ENCODE data around the gene BTBD17. TPM values are rescaled to one million over a fixed set of nuclear protein-coding genes. Genes with fewer than 3 reads are reported as not detected.
"Not testable (repeated sequence)": the region's sequence is repeated elsewhere in the genome, so short reads cannot be mapped to it uniquely, and the experiment has no call there.

BTBD17 gene
- total RNA-seq, 1 donor from 2014 or later, result not detected

GRCh38 chr17:74407384-74407783, 45.7 kb upstream of the BTBD17 start:
- ChIA-PET POLR2A (no interaction called here), CTCF (no interaction called here)
- intact Hi-C loops (cut with micrococcal nuclease), result no loop called here
- H3K9me3 Mint-ChIP-seq, result no peaks in the 10 kb centered on the region
- H3K27me3 Mint-ChIP-seq, result peaks cover 10% of the 10 kb centered on the region
- TF ChIP-seq CTCF (IDR thresholded peaks at IDR 0.05), result no peak
- no peak overlapping the region for H3K27ac Mint-ChIP-seq
- no peak overlapping the region for H3K4me3 Mint-ChIP-seq
- ATAC-seq (ENCODE audit: low read depth) (no peak), DNase-seq (no peak)
- no peaks in the 10 kb centered on the region for H3K4me1 Mint-ChIP-seq
- no peaks in the 10 kb centered on the region for H3K36me3 Mint-ChIP-seq (ENCODE audit: low read depth)

DNA sequence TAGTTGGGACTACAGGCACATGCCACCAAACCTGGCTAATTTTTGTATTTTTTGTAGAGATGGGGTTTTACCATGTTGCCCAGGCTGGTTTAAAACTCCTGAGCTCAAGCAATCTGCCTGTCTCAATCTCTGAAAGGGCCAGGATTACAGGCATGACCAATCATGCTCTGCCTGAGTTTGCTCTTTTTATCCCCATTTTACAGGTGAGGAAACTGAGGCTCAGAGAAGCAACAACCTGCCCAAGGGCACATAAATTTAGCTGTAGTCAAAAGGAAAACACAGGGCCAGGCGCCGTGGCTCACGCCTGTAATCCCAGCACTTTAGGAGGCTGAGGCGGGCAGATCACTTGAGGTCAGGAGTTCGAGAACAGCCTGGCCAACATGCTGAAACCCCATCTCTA, 43.6 kb upstream of the BTBD17 start:
- DNase-seq; H3K36me3 Mint-ChIP-seq (ENCODE audit: low read depth); POLR2A ChIA-PET; H3K4me1 Mint-ChIP-seq; H3K4me3 Mint-ChIP-seq; H3K9me3 Mint-ChIP-seq; H3K27me3 Mint-ChIP-seq; H3K27ac Mint-ChIP-seq; ATAC-seq (ENCODE audit: low read depth); CTCF ChIA-PET; intact Hi-C loops (cut with micrococcal nuclease): not testable (repeated sequence)

GRCh38 chr17:74404789-74405188, 43.1 kb upstream of the BTBD17 start:
- intact Hi-C loops (cut with micrococcal nuclease), result no loop called here
- no peaks in the 10 kb centered on the region for H3K4me1 Mint-ChIP-seq
- H3K4me3 Mint-ChIP-seq, result no peak overlapping the region
- ATAC-seq (ENCODE audit: low read depth) (no peak), DNase-seq (no peak)
- peaks cover 5% of the 10 kb centered on the region for H3K27me3 Mint-ChIP-seq
- no peaks in the 10 kb centered on the region for H3K36me3 Mint-ChIP-seq (ENCODE audit: low read depth)
- H3K27ac Mint-ChIP-seq, result no peak overlapping the region
- TF ChIP-seq CTCF (IDR thresholded peaks at IDR 0.05), result no peak
- peaks cover 3% of the 10 kb centered on the region for H3K9me3 Mint-ChIP-seq
- POLR2A ChIA-PET, result no interaction called here
- CTCF ChIA-PET, result no interaction called here

DNA sequence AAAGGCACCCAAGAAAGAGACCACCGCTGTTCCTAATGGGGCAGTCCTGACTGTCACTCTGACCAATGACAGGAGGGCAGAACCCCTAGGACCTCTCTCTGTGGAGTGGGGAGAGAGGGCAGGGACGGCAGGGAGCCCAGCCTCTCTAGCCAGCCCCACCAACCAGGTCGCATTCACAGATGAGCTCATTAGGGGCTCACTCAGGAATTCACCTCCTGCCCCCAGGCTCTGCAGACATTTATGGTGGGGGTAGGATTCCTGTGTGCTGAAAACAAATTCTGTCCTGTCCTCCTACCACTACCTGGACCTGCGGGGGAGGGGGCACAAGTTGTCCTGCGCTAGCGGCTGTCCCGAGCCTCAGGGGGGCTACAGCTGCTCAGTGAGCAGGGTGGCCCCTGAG, 42.5 kb upstream of the BTBD17 start:
- ATAC-seq (ENCODE audit: low read depth) (no peak), DNase-seq (no peak)
- no peak for TF ChIP-seq CTCF (IDR thresholded peaks at IDR 0.05)
- ChIA-PET CTCF (no interaction called here), POLR2A (no interaction called here)
- Mint-ChIP-seq H3K36me3 (ENCODE audit: low read depth) (no peaks in the 10 kb centered on the region), H3K9me3 (peaks cover 5% of the 10 kb centered on the region), H3K4me1 (no peaks in the 10 kb centered on the region), H3K27ac (no peak overlapping the region), H3K4me3 (no peak overlapping the region), H3K27me3 (peaks cover 5% of the 10 kb centered on the region)
- intact Hi-C loops (cut with micrococcal nuclease), result no loop called here

DNA sequence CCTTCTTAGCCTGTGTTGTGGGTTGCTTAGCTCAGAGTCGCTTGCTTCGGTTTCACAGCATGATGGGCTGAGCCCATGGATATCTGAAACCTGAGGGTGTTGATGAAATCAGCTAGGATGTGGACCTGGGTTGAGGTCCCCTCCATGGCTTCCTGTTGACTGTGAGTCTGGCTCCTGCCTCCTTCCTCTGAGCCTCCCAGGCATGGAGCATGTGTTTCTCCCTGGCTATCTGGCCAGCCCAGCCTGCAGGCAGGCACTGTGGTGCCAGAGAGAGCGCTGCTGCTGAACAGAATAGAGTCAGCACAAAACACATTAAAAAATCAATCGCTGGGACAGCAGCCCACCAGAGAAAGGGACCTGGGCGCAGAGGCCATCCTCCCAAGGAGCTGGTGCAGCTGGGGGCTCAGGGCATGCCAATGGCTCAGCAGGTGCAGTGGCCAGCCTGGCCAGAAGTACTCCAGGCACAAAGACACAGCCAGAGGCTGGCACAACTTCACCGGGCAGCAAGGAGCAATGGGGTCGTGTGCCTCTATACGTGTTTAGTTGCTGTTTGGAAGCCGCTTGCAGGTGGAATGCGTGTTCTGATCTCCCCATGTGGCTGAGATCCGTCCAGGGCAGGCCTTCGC, 42.0 kb upstream of the BTBD17 start:
- Mint-ChIP-seq H3K4me3 (no peak overlapping the region), H3K27me3 (peaks cover 6% of the 10 kb centered on the region), H3K27ac (no peak overlapping the region), H3K36me3 (ENCODE audit: low read depth) (no peaks in the 10 kb centered on the region), H3K4me1 (no peaks in the 10 kb centered on the region), H3K9me3 (peaks cover 5% of the 10 kb centered on the region)
- TF ChIP-seq CTCF (IDR thresholded peaks at IDR 0.05), result no peak
- DNase-seq (no peak), ATAC-seq (ENCODE audit: low read depth) (no peak)
- CTCF ChIA-PET, result no interaction called here
- POLR2A ChIA-PET, result no interaction called here
- intact Hi-C loops (cut with micrococcal nuclease), result no loop called here

GRCh38 chr17:74402048-74402447, 40.4 kb upstream of the BTBD17 start:
- H3K4me3 Mint-ChIP-seq, result no peak overlapping the region

More at GRCh38 chr17:74402048-74402447, 40.4 kb upstream of the BTBD17 start:
- intact Hi-C loops (cut with micrococcal nuclease), result no loop called here
- POLR2A ChIA-PET, result interaction anchor here (0.7 kb wide), 1 partner anchor 66 kb away, joined by 3 read pairs; no protein-coding TSS in a partner anchor
- TF ChIP-seq CTCF (IDR thresholded peaks at IDR 0.05), result no peak
- ATAC-seq (ENCODE audit: low read depth) (no peak), DNase-seq (no peak)
- Mint-ChIP-seq H3K9me3 (peaks cover 5% of the 10 kb centered on the region), H3K4me1 (no peaks in the 10 kb centered on the region), H3K36me3 (ENCODE audit: low read depth) (no peaks in the 10 kb centered on the region), H3K27me3 (peaks cover 6% of the 10 kb centered on the region), H3K27ac (no peak overlapping the region)
- CTCF ChIA-PET, result no interaction called here
